ENCODE results near the gene RGS9.

Gene RGS9

DNA sequence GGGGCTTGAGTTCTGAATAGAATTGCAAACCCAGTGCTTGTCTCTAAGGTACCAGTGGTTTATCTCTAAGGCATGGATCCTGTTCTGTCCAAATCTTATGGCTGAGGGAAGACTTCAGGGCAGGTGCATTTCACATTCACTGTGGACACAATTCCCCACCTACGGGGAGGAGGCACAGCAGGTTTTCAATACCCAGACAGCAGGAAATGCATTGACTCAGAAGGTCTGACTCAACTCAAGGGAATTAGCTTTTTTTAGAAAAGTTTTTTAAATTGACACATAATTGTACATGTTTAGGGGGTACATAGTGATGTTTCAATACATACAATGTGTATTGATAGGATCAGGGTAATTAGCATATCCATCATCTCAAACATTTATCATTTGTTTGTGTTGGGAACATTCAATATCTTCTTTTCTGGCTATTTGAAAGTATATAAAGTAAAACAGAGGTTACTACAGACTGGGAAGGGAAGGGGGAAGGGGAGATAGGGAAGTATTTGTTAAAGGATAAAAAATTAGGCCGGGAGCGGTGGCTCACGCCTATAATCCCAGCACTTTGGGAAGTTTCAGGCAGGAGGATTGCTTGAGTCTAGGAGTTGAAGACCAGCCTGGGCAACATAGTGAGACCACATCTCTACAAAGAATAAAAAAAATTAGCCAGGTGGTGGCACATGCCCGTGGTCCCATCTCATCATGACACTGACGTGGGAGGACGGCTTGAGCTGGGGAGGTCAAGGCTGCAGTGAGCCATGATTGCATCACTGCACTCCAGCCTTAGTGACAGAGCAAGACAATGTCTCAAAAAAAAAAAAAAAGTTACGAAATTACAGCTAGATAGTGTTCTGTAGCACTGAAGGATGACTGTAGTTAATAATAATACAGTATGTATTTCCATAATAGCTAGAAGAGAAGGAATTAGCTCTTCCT is 54.9 kb downstream of the RGS9 start:
- Histone ChIP-seq H3K4me1 (ENCODE audit: control insufficient read depth, insufficient read depth, low read length) (no peaks in the 10 kb centered on the region), H3K9ac (ENCODE audit: low read depth, low read length) (no peak overlapping the region), H3K36me3 (ENCODE audit: control insufficient read depth, insufficient read depth, low read length) (no peaks in the 10 kb centered on the region), H3K4me3 (ENCODE audit: low read depth, low read length) (no peak overlapping the region), H3K9me3 (ENCODE audit: control insufficient read depth, insufficient read depth, low read length) (no peaks in the 10 kb centered on the region), H3K27me3 (ENCODE audit: control insufficient read depth, insufficient read depth, low read length) (no peaks in the 10 kb centered on the region)

DNA sequence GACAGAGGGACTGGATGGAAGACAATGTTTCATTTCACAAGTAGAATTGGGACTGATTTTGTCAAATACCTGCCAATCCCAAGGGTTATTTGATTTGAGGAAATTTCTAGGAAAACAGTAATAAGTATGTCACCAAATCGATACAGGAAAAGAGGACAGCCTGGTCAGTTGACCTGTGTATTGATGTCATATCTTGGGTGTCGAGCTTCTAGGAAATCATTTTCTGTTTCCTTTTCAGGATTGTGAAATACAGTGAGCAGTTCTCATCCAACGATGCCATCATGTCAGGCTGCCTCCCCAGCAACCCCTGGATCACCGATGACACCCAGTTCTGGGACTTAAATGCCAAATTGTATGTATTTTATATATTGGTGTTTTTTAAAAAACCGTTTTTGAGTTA is 56.1 kb downstream of the RGS9 start:
- Histone ChIP-seq H3K4me1 (ENCODE audit: control insufficient read depth, insufficient read depth, low read length) (no peaks in the 10 kb centered on the region), H3K27me3 (ENCODE audit: control insufficient read depth, insufficient read depth, low read length) (no peaks in the 10 kb centered on the region), H3K36me3 (ENCODE audit: control insufficient read depth, insufficient read depth, low read length) (no peaks in the 10 kb centered on the region), H3K9ac (ENCODE audit: low read depth, low read length) (no peak overlapping the region), H3K4me3 (ENCODE audit: low read depth, low read length) (no peak overlapping the region), H3K9me3 (ENCODE audit: control insufficient read depth, insufficient read depth, low read length) (no peaks in the 10 kb centered on the region)

DNA sequence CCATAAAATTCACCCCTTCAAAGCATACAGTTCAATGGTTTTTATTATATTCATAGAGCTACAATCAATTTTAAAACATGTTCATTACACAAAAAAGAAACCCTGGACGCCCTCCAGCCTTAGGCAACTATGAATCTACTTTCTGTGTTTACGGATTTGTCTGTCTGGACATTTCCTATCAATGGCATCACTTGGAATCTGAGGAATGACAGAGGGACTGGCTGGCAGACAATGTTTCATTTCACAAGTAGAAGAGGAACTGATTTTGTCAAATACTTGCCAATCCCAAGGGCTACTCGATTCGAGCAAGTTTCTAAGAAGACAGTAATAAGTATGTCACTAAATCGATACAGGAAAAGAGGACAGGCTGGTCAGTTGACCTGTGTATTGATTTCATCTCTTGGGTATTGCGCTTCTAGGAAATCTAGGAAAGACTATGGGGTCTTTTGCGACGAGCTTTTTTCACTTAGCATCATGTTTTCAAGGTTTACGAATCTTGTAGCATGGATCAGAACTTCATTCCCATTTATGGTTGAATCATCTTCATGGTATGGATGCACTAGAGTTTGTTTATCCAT is 56.6 kb downstream of the RGS9 start:
- H3K4me1 ChIP-seq (ENCODE audit: control insufficient read depth, insufficient read depth, low read length) = no peaks in the 10 kb centered on the region
- H3K27me3 ChIP-seq (ENCODE audit: control insufficient read depth, insufficient read depth, low read length) = no peaks in the 10 kb centered on the region
- H3K4me3 ChIP-seq (ENCODE audit: low read depth, low read length) = no peak overlapping the region
- H3K9ac ChIP-seq (ENCODE audit: low read depth, low read length) = no peak overlapping the region
- H3K9me3 ChIP-seq (ENCODE audit: control insufficient read depth, insufficient read depth, low read length) = no peaks in the 10 kb centered on the region
- no peaks in the 10 kb centered on the region for H3K36me3 ChIP-seq (ENCODE audit: control insufficient read depth, insufficient read depth, low read length)

DNA sequence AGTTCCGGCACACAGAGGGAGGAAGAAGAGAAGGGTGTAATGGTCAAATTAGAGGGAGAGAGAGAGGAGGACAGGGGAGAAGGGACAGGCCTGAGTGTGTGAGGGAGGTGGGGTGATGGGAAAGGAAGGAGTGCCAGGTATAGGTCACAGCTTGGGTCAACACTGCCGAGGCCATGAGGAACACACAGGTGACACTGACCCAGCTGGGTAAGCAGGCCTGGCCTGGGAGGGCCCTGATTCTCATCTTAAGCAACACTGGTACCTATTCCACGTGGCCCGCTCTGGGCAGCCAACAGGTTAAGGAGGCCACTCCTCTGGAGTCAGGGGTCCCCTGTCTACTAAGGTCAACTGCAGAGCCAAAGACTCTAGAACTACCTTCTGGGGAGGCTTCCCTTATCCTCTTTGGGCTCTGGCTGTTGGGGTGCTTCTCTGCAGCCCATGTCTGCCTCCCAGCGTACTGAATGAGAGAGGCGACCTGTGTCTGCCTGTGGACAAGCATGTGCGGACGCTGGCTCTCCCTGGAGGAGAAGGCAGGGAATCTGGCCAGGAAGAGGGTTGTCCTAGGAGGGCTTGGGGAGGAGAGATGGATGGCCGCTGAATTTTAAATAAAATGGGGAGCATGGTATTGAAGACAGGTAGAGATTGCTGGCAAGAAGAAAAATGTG is 57.6 kb downstream of the RGS9 start:
- Histone ChIP-seq H3K27me3 (ENCODE audit: control insufficient read depth, insufficient read depth, low read length) (no peaks in the 10 kb centered on the region), H3K9ac (ENCODE audit: low read depth, low read length) (no peak overlapping the region), H3K9me3 (ENCODE audit: control insufficient read depth, insufficient read depth, low read length) (no peaks in the 10 kb centered on the region), H3K36me3 (ENCODE audit: control insufficient read depth, insufficient read depth, low read length) (no peaks in the 10 kb centered on the region), H3K4me1 (ENCODE audit: control insufficient read depth, insufficient read depth, low read length) (no peaks in the 10 kb centered on the region), H3K4me3 (ENCODE audit: low read depth, low read length) (no peak overlapping the region)

DNA sequence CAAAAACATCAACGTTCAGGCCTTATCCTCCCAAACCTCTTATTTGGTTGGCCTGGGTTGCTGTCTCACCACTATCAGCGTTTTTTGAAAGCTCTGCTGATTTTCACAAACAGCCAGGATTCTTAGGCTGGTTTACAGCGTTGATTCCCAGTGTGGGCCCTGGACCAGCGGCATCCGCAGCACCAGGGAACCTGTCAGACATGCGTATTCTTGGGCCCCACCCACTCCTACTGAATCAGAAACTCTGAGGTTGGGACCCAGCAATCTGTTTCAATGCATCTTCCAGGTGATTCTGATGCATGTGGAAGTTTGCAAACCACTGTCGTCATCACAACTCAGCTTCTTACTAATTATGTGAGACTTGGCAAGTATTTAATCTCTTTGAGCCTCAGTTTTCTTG is 58.5 kb downstream of the RGS9 start:
- Histone ChIP-seq H3K27me3 (ENCODE audit: control insufficient read depth, insufficient read depth, low read length) (no peaks in the 10 kb centered on the region), H3K9me3 (ENCODE audit: control insufficient read depth, insufficient read depth, low read length) (no peaks in the 10 kb centered on the region), H3K4me1 (ENCODE audit: control insufficient read depth, insufficient read depth, low read length) (no peaks in the 10 kb centered on the region), H3K9ac (ENCODE audit: low read depth, low read length) (no peak overlapping the region), H3K4me3 (ENCODE audit: low read depth, low read length) (no peak overlapping the region), H3K36me3 (ENCODE audit: control insufficient read depth, insufficient read depth, low read length) (no peaks in the 10 kb centered on the region)

DNA sequence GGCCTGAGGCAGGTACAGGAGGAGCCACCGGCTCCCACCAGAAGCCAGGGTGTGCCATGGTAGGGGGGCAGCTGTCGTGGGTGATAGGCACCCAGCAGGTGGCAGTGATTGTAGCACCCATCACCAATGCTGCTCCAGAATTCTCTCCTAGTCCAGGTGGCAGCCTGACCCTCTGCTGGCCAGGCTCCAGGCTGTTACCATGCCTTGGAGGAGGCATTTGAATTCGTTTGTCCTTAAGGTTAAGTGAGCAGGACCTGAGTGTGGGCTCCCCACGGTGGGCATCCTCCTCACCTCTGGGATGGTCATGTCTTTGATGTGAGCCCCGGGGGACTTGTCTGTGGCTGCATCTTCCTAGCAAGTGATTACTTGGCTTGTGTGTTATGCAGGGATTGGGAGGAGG is 59.4 kb downstream of the RGS9 start:
- H3K4me3 ChIP-seq (ENCODE audit: low read depth, low read length) = no peak overlapping the region
- H3K4me1 ChIP-seq (ENCODE audit: control insufficient read depth, insufficient read depth, low read length) = no peaks in the 10 kb centered on the region
- H3K27me3 ChIP-seq (ENCODE audit: control insufficient read depth, insufficient read depth, low read length) = no peaks in the 10 kb centered on the region
- no peaks in the 10 kb centered on the region for H3K36me3 ChIP-seq (ENCODE audit: control insufficient read depth, insufficient read depth, low read length)
- no peak overlapping the region for H3K9ac ChIP-seq (ENCODE audit: low read depth, low read length)
- H3K9me3 ChIP-seq (ENCODE audit: control insufficient read depth, insufficient read depth, low read length) = no peaks in the 10 kb centered on the region

DNA sequence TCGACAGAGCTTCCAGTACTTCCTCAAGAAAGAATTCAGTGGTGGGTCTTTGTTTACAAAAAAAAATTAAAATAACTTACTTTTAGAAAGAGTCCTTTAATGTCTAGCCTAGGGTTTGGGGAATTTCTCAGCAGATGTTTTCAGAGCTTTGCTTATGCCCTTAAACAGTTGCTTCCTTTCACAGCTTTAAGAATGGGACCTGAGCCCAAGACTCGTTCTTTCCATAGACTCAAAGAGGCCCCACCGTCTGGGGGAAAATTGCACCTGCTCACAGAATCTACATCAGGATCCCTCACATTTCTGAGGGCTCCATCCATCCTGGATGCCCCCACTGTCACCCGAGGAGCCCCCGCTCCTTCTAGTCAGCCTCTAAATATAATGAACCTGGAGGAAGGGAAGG is 60.0 kb downstream of the RGS9 start:
- Histone ChIP-seq H3K4me1 (ENCODE audit: control insufficient read depth, insufficient read depth, low read length) (no peaks in the 10 kb centered on the region), H3K9me3 (ENCODE audit: control insufficient read depth, insufficient read depth, low read length) (no peaks in the 10 kb centered on the region), H3K27me3 (ENCODE audit: control insufficient read depth, insufficient read depth, low read length) (no peaks in the 10 kb centered on the region), H3K4me3 (ENCODE audit: low read depth, low read length) (no peak overlapping the region), H3K9ac (ENCODE audit: low read depth, low read length) (no peak overlapping the region), H3K36me3 (ENCODE audit: control insufficient read depth, insufficient read depth, low read length) (no peaks in the 10 kb centered on the region)

DNA sequence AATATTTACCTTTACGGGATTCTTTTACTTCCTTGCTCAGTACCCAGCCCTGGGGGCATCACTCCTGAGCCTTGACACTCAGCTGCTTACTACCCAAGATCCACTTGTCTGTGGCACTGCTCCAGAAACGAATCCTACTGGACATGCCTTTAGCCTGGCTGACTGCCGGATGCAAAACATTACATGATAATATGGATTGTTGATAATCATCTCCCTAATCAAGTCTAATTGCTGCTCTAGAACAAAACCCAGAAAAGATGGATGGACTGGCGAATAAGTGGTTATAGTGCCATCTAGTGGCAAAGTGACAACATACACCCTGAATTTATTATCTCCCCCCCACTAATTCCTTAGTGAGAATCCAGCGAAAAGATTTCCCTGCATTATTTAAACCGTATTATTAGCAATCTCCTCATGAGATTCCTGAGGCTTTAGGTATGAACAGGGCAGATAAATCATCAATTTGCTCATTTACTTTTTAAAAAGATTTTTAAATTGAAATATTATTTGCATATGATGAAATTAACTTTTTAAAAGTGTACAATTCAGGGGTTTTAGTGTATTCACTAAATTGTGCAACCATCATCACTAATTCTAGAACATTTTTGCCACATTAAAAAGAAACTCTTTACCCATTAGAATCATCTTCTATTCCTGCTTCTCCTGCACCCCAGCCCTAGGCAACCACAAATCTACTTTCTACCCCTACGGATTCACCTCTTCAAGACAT is 61.6 kb downstream of the RGS9 start:
- Histone ChIP-seq H3K4me3 (ENCODE audit: low read depth, low read length) (no peak overlapping the region), H3K4me1 (ENCODE audit: control insufficient read depth, insufficient read depth, low read length) (no peaks in the 10 kb centered on the region), H3K9me3 (ENCODE audit: control insufficient read depth, insufficient read depth, low read length) (no peaks in the 10 kb centered on the region), H3K36me3 (ENCODE audit: control insufficient read depth, insufficient read depth, low read length) (no peaks in the 10 kb centered on the region), H3K9ac (ENCODE audit: low read depth, low read length) (no peak overlapping the region), H3K27me3 (ENCODE audit: control insufficient read depth, insufficient read depth, low read length) (no peaks in the 10 kb centered on the region)

DNA sequence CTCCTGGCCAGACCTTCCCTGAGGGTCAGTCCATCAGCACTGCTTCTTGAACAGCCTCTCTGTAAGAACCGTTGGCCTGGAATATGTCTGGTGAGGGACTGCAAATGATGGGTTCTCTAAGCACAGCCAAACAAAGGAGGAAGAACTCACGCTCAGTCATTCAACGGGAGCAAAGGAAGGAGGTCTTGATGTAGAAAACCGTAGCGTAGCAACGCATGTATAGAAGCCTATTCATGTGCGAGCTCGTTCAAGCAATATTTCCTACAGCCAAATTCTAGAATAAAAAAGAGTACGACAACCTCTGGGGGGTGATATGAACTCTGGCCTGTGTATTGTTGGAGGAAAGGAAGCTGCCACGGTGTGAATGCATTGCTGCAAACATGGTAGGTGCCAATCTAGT is 64.2 kb downstream of the RGS9 start:
- Histone ChIP-seq H3K27me3 (ENCODE audit: control insufficient read depth, insufficient read depth, low read length) (no peaks in the 10 kb centered on the region), H3K9me3 (ENCODE audit: control insufficient read depth, insufficient read depth, low read length) (no peaks in the 10 kb centered on the region), H3K36me3 (ENCODE audit: control insufficient read depth, insufficient read depth, low read length) (no peaks in the 10 kb centered on the region), H3K4me3 (ENCODE audit: low read depth, low read length) (no peak overlapping the region), H3K9ac (ENCODE audit: low read depth, low read length) (no peak overlapping the region), H3K4me1 (ENCODE audit: control insufficient read depth, insufficient read depth, low read length) (no peaks in the 10 kb centered on the region)

DNA sequence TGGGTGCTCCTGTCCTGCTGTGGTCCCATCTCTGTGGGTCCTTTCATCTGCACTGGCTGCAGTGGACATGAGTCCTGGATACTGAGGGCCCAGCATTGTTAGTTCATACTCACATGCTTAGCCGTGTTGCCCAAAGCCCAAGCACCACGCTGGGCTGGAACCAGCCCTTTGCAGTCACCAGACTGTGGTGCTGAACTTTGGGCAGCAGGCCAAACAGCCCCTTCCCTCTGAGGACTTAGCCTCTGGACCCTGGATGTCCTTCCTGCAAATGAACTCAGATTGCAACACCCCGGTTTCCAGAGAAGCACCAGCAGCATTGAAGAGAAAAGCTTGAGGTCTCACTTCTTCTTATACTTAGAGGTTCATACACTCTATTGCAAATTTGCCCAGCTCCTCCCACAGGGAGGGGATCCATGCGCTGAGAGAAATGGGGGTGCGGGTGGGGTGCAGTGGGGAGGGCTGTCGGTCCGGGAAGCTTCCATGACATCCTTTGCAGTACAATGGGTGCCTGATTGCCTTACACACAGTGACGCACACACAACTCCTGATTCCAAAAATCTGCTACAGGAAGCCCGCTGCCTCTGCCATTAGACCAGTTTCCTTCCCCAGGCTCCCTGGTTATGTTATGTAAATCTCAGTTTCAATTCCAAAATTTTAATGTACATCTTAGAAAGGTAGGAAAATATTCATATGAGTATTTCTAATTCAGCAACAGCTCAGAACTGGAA is 65.8 kb downstream of the RGS9 start:
- Histone ChIP-seq H3K27me3 (ENCODE audit: control insufficient read depth, insufficient read depth, low read length) (no peaks in the 10 kb centered on the region), H3K9ac (ENCODE audit: low read depth, low read length) (no peak overlapping the region), H3K36me3 (ENCODE audit: control insufficient read depth, insufficient read depth, low read length) (no peaks in the 10 kb centered on the region), H3K4me1 (ENCODE audit: control insufficient read depth, insufficient read depth, low read length) (no peaks in the 10 kb centered on the region), H3K4me3 (ENCODE audit: low read depth, low read length) (no peak overlapping the region), H3K9me3 (ENCODE audit: control insufficient read depth, insufficient read depth, low read length) (no peaks in the 10 kb centered on the region)

DNA sequence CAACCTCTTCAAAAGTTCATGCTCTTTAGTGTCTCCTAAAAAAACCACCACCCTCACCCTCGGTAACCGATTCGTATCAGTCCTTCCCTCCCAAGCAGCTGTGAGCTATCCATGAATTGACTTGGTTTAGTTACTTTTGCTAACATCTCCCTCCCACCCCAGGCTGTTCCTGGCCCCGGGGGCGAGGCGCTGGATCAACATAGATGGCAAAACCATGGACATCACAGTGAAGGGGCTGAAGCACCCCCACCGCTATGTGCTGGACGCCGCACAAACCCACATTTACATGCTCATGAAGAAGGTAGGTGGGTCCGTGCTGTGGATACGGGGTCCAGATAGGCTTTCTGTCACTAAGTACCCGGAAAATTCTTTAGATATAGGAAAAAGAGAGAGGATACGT is 66.8 kb downstream of the RGS9 start:
- no peak overlapping the region for H3K9ac ChIP-seq (ENCODE audit: low read depth, low read length)
- H3K4me3 ChIP-seq (ENCODE audit: low read depth, low read length) = no peak overlapping the region
- no peaks in the 10 kb centered on the region for H3K9me3 ChIP-seq (ENCODE audit: control insufficient read depth, insufficient read depth, low read length)
- no peaks in the 10 kb centered on the region for H3K4me1 ChIP-seq (ENCODE audit: control insufficient read depth, insufficient read depth, low read length)
- no peaks in the 10 kb centered on the region for H3K27me3 ChIP-seq (ENCODE audit: control insufficient read depth, insufficient read depth, low read length)
- no peaks in the 10 kb centered on the region for H3K36me3 ChIP-seq (ENCODE audit: control insufficient read depth, insufficient read depth, low read length)

All from iPS-15b (cell line).